ENCODE data around the gene NRDC.
"Not testable (repeated sequence)": the region's sequence is repeated elsewhere in the genome, so short reads cannot be mapped to it uniquely, and the experiment has no call there.

NRDC gene

GRCh38 chr1:51878616-51879336, at the start of gene NRDC:
TSS of gene NRDC (minus strand) at chr1:51878727. CDS start at chr1:51878615, 112 bp downstream.
- peak; percentile 99 for DNase-seq (ENCODE audit: low read depth)

GRCh38 chr1:51927029-51927428, 48.5 kb upstream of the NRDC start:
- no peak for DNase-seq (ENCODE audit: low read depth)

- DNase-seq (ENCODE audit: low read depth), result no peak
These were observed 47.8 kb upstream of the NRDC start for GRCh38 chr1:51926171-51926812.

- DNase-seq (ENCODE audit: low read depth), result no peak
These were observed 45.9 kb upstream of the NRDC start for GRCh38 chr1:51924455-51924854.

- no peak for DNase-seq (ENCODE audit: low read depth)
These were observed 43.5 kb upstream of the NRDC start for GRCh38 chr1:51922040-51922439.

- no peak for DNase-seq (ENCODE audit: low read depth)
These were observed 41.6 kb upstream of the NRDC start for GRCh38 chr1:51920130-51920529.

GRCh38 chr1:51919684-51920083, 41.2 kb upstream of the NRDC start:
- DNase-seq (ENCODE audit: low read depth), result no peak

- no peak for DNase-seq (ENCODE audit: low read depth)
These were observed 38.3 kb upstream of the NRDC start for GRCh38 chr1:51916587-51917405.

GRCh38 chr1:51915951-51916350, 37.4 kb upstream of the NRDC start:
- DNase-seq (ENCODE audit: low read depth), result no peak

GRCh38 chr1:51912881-51913280, 34.4 kb upstream of the NRDC start:
- DNase-seq (ENCODE audit: low read depth), result no peak

- DNase-seq (ENCODE audit: low read depth), result no peak
These were observed 31.9 kb upstream of the NRDC start for GRCh38 chr1:51910221-51911000.

GRCh38 chr1:51908499-51908898, 30.0 kb upstream of the NRDC start:
- DNase-seq (ENCODE audit: low read depth), result no peak

- no peak for DNase-seq (ENCODE audit: low read depth)
These were observed 28.7 kb upstream of the NRDC start for GRCh38 chr1:51907079-51907702.

GRCh38 chr1:51906306-51907078, 28.0 kb upstream of the NRDC start:
- DNase-seq (ENCODE audit: low read depth), result no peak

GRCh38 chr1:51902456-51902855, 23.9 kb upstream of the NRDC start:
- DNase-seq (ENCODE audit: low read depth), result no peak

GRCh38 chr1:51901151-51901550, 22.6 kb upstream of the NRDC start:
- DNase-seq (ENCODE audit: low read depth), result no peak

GRCh38 chr1:51899022-51899421, 20.5 kb upstream of the NRDC start:
- DNase-seq (ENCODE audit: low read depth), result no peak

GRCh38 chr1:51898090-51898734, 19.7 kb upstream of the NRDC start:
- DNase-seq (ENCODE audit: low read depth), result peak; percentile 92

- DNase-seq (ENCODE audit: low read depth), result peak; percentile 89
These were observed 19.1 kb upstream of the NRDC start for GRCh38 chr1:51897699-51898031.

GRCh38 chr1:51894748-51895147, 16.2 kb upstream of the NRDC start:
- not testable (repeated sequence) for DNase-seq (ENCODE audit: low read depth)

- DNase-seq (ENCODE audit: low read depth), result no peak
These were observed 265 bp downstream of the NRDC start for GRCh38 chr1:51878308-51878615.
